T-helper 2 cell treated with Interferon-gamma antibody and Interleukin-4, amounts not matched to agents 100 ng/mL and 5 ng/mL, for 36 hours (primary cell): ENCODE results near the gene FOXK1. TPM values are rescaled to one million over a fixed set of nuclear protein-coding genes. Genes with fewer than 3 reads are reported as not detected.

Experiments used
- intact Hi-C: fragments of 100-400 bp; cut with micrococcal nuclease; formaldehyde crosslinking; loops from one replicate; pipeline ENCODE4 v1.15.1; 2023
- total RNA-seq: library from RNA; stranded (reverse); gene quantifications from 2 replicates; pipeline ENCODE4 v1.2.3, GENCODE V29; 2022

Gene FOXK1
- total RNA-seq, 1 donor from 2014 or later, result 32.8 TPM

DNA sequence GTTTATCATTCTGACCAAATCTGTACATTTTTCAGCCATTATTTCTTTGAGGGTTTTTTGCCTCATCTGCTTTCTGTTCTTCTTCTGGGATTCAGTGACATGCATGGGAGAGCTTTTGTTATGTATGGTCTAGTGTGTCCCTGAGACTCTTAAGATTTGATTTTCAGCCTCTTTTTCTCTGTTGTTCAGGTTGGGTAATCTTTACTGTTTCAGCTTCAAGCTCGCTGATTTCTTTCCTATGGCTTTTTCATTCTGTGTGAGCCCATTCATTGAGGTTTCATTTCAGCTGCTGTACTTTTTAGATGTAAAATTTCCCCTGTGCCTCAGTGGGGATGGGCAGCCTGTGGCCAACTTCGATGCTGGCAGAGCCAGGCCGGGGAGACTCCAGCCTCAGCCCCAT, 38.1 kb downstream of the FOXK1 start:
- intact Hi-C loops, result no loop called here

DNA sequence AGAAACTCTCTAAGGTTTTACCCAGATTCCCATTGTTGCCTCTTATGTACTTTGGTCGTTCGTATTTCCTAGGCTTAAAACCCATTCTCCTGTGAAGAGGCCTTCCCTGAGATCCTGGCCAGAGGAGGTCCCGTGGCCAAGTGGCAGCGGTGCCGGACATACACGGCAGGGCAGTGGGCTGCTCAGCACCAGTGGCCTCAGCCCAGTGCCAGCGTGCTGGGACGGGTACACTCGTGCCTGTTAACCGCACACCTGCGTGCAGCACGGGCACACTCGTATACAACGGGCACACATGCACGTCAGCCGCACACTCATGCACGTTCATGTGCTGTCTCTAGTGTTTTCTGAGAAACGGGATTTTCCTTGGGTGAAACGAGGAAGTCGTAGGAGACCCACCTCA, 40.2 kb downstream of the FOXK1 start:
- intact Hi-C loops, result no loop called here

DNA sequence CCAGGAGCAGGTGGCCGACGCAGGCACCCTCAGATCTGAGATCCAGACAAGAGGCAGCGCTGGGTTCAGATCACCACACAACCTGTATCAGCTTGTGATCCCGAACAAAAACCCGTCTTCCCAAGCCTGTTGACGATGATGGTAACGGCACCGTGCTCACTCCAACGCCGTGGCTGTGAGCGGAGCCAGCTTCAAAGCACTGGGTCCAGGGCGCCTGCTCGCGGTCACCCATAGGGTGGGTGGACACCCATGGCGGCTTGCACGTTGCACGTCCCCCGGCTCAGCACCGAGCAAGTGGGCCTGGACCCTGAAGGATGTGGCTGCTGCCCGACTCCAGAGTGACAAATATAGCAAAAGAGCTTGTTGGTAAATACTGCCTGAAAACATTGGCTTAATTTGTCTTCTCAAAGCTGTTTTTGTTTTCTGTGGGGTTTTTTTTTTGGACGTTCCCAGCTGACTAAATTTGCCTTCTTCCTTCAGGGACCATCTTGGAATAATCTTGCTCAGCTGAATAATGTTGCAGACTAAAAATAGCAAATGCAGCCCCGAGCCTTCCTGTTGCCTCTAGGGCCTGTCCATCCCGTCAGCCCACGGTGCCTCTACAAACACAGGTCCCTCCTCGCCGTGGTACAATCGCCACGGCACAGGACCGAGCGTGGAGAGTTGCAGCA, 41.0 kb downstream of the FOXK1 start:
- intact Hi-C loops, result no loop called here

DNA sequence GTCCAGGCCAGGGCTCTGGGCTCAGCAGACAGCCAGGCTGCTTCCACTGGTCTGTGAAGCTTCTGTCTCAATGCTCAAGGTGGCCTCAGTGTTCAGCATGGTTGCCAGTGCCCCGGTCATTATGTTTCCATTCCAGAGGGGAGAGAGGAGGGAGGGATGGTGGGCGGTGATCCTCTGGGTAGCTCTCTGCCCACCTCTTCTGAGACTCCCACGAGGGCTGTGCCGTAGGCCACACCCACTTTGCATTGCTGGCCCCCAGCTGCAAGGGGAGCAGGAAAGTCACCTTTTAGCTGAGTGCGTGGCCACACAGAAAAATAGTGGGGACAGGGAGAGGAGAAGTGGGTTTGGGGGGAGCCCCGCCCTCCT, 42.5 kb downstream of the FOXK1 start:
- intact Hi-C loops, result loop anchor here (1.0 kb wide), 1 partner anchor 20 kb away; no protein-coding TSS in a partner anchor

DNA sequence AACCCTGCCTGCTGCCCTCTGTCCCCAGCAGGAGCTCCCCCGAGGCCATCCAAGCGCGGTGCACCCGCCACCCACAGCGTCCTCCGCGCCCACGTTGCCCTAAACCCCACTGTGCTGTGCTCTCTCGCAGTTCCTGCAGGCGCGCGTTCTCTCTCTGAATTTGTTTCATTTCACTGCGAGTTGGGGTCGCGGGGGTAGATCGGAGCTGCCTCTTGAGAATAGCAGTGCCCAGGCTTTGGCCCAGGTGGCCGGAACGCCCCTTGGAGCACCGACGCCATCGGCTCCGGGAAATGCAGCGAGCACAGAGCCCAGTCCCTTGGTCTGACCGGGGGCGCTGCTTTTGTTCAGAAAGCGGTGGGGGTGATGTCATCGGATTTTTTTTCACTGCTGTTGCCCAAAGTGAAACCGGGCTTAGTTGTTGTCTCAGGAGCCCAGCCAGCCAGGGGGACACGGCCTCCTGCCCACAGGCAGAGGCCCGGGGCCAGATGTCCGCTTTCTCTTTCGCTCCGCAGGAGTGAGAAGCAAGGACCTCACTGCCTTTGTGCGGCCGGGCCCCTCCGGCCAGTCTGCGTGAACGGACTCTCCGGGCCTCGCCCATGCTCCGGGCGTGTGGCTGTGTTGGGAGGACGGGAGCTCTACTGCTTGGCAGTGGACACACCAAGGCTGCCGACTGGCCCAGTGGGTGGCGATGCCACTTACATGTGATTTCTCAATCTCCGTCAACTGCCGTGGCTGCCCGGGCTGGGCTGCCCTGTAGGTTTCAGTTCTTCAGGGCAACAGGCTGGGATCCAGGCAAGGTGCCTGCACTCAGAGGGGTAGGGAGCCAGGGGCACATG, 43.1 kb downstream of the FOXK1 start:
- intact Hi-C loops, result loop anchor here (1.0 kb wide), 1 partner anchor 19 kb away; no protein-coding TSS in a partner anchor

DNA sequence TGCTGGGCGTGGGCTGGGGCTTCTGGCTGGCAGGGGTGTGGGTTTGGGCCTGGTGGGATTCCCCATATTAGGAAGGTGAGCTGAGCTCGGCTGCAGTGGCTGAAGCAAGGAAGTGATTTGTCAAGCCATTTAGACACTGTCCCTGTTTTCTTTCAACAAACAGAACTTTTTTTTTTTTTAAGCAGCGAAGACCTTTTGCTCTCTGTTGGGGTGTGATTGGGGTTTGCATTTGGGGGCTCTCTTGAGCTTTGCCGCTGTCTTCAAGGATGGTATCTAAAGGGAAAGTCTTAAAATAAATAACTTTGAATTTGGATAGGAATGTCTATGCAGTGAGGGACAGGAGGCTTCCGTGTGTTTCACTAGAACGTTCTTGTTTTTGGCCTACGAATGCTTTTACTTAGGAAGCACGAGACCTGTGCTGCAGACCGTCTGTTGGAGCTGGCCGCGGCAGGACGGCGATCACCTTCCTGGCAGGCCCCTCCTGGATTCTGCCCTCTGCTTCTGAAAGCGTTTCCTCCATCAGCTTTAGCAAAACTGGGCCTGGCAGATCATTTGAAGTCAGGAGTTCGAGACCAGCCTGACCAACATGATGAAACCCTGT, 43.9 kb downstream of the FOXK1 start:
- intact Hi-C loops, result loop anchor here (1.0 kb wide), 1 partner anchor 18 kb away; no protein-coding TSS in a partner anchor

DNA sequence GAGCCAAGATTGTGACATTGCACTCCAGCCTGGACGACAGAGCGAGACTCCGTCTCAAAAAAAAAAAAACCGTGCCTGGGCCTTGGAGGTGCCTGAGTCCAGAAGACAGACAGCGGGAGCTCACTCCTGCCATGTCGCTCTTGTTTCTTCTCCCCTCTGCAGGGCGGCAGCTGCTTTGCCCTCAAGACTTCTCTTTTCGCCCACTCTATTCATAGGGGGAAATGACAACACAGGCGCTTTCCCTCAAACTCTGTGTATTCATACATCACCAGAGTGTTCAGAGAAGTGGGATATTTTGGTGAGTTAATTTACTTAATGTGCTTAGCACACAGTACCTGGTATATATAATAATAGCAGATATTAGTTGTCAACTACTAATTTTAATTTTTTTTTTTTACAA, 44.5 kb downstream of the FOXK1 start:
- intact Hi-C loops, result no loop called here

DNA sequence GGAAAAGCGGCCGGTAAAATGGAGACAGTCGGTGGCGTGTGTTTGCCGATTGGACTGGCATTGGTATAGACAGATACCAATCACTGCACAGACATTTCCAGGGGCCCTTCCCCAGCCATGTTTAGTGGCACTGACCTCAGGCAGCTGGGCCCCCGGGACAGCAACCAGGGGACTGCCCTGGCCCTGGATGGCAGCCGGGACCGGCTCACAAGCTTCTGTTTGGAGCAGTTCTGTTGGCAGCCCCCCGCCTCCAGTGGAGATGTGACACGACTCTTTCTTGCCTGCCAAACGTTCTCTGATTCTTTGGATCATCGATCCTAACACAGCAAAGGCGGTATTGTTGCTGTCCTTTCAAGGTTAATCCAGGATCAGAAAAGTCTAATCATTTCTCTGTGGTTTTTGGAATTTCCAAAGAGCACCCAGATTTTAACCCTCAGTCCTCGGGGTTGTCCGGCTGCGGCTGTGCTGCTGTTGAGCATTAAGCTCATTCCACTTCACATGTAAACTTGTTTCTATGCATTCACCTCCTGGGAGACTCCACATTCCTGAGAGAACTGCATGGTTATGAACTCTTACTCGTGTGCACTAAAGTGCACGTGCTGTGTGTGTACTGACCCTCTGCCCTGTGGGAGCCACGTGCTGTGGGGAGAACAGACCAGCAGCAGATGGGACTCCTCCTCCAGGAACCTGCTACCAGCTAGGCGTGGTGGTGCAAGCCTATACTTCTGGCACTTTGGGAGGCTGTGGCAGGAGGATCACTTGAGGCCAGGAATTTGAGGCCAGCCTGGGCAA, 46.0 kb downstream of the FOXK1 start:
- intact Hi-C loops, result no loop called here

DNA sequence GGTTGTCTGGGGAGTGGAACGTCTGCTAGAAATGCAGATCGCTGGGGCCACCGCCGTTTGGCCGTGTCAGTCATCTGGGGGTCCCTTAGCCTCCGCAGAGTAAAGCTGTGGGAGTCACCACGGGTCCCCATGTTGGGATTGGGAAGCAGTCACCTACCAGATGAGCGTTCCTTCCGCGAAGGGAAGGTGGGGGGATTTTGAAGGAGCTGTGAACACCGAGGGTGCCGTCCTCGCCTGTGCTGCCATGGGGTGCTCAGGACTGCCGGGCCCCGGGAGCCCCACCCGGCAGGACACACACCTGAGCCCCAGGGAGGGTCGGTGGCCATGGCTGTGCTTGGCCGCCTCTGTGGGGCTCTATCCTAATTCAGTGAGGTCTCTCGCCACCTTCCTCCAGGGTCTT, 47.2 kb downstream of the FOXK1 start:
- intact Hi-C loops, result no loop called here

DNA sequence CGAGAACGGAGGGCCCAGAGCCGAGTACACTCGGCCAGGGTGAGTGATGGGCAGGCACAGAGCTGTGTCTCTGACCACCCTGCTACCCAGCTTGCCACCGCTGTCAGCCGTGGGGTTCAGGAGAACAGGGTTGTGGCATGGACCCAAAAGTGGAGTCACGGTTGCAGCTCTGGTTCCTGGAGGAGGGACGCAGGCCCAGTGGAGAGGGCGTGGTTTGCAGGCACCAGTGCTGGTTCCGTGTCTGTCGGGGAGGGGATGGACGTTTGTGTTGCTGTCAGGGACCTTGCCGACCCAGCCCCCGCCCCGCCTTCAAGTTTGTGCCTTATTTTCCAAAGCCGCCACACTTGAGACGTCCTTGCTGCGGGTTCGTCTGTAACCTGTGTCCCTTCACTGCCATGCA, 48.2 kb downstream of the FOXK1 start:
- intact Hi-C loops, result no loop called here

DNA sequence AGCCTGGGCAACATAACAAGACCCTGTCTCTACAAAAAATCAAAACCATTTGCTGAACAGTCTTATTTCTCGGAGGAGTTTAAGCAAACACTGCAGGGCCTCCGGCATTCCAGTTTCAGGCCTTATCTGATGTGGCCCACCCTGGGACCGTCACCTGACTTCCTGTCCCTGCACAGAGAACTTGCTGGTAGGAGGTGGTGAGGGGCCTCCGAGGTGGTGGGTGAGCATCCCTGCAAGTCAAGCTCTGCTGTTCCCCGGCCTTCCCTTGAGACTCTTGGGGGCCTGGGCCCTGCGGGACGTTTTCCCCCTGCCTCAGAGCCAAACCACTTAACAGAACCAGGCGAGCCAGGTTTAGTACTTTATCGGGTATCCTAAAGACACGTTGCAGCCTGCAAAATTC, 48.9 kb downstream of the FOXK1 start:
- intact Hi-C loops, result no loop called here

DNA sequence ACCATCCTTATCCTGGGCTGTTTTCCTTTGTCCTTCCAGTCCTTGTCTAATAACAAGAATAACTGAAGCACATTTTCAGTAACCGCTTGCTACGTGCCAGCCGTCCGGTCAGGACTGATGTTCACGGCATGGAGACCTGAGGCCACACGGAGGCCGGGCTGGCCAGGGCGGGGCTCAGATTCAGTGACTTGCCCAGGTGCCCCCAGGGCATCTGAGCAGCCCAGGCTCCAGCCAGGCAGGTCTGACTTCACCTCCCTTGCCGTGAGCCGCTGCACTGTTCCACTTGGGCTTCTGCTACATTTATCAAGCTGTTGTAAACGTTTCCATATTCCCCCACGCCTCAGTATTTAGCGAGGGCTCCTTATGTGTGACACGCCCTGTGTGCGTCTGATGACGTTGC, 49.7 kb downstream of the FOXK1 start:
- intact Hi-C loops, result no loop called here

DNA sequence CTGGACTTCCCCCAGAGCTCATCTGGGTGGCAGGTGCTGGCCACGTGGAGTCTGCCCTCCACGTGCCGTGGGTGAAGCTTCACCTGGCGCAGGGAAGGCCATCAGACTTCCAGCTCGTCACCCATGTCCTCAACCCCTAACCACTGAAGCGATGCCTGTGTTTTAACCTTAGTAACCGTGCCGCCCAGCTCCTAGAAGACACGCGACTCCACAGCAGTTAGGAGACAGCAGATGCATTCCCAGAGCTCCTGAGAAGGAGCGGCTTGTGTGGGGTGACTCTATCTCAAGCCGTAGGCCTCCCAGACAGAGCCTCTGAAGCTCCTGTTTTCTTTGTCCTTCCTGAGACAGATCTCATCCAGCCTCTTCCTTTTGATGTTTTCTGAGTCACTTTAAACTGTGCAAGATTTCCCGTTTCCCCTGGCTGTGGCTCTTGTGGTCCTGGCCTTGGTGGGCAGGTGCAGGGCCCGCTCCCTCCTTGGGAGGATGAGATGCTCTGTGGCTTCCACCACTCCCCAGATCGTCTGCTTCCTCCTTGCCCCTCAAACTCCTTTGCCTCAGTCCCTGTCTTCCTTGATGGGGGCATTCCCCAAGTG, 51.9 kb downstream of the FOXK1 start:
- intact Hi-C loops, result loop anchor here (2.0 kb wide), 1 partner anchor 41 kb away; no protein-coding TSS in a partner anchor

DNA sequence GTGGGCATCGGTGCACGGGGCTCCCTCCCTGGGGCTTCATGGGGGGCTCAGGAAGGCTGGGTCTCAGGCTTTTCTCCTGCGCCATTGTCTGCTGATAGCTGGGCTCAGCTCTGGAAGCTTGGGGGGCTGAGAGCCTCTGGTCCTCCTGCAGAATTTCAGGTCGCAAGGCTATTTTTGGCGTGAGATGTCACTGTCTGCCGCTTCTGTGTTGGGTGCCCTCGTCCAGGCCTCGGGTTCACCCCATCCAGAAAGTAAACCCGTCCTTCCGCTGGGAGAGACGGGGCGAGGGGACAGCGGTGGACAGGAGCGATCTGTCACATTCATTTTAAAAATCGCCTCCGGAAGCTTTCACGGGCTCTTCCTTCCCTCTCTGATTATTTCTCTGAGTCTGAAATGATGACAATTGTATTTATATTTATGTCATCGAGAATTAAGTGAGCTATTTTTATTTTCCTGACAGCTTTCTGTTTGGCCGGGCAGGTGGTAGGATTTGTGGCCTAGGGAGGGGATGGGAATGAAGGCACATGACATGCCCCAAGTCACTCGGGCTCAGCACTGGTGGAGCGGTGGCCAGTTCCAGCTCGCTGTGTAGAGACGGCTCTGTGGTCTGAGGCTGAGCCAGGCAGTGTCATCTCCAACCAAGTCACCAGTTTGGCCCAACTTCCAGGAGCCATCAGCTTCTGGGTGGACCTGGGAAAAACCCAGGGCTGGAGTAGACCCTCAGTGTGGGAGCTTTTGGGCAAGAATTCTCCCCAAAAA, 52.7 kb downstream of the FOXK1 start:
- intact Hi-C loops, result loop anchor here (2.0 kb wide), 1 partner anchor 42 kb away; no protein-coding TSS in a partner anchor

DNA sequence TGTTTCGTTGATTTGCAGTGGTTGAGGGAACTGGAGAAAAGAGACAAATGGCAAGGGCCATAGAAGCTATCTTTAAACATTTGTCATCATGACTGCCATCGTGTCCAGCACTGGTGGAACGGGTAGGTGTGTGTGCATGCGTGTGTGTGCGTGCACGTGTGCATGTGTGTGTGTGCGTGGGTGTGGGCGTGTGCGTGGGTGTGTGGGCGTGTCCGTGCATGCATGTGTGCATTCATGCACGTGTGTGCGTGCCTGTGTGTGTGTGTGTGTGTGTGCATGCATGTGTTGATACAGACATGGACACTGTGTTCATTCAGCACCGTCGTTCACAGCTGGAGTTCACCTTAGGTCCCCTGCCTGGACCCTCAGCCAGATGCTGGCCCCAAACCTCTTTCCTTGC, 55.2 kb downstream of the FOXK1 start:
- intact Hi-C loops, result no loop called here

DNA sequence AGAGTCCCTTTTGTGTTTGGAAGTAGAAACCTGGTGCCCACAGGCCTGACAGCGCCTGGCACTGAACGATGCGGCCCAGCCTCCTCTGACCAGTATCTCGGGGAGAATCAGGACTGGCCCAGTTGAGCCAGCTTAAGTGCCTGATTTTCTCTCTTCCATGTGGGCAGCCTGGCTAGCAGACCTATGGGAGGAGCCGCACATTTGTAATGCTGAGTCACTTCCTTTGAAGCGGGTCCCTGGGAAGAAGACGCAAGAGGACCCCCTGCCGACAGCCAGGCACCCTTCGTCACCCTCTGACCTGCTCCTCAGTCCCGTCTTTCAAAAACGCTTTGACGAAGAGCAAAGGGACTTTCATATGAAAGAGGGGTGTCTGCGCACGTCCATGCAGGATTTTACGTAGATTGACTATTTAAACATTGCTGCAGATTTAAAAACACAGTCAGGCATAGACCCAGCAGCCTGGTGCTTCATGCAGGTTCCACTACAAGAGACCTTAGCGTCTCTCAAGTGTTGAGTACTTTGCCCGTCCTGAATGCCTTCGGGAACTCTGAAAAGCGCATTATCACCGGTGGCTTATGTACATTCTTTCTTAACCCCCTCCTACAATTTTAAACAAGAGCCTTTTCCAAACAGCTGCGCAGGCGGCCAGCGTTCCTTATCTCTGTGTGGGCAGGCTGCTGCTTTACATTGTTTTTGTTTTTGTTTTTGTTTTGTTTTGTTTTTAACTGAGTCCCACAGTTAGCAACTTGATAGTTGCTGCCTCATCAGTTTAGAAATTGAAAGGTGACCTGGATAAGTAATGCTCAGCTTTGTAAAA, 56.8 kb downstream of the FOXK1 start:
- intact Hi-C loops, result loop anchor here (1.0 kb wide), 1 partner anchor 7 kb away; no protein-coding TSS in a partner anchor

DNA sequence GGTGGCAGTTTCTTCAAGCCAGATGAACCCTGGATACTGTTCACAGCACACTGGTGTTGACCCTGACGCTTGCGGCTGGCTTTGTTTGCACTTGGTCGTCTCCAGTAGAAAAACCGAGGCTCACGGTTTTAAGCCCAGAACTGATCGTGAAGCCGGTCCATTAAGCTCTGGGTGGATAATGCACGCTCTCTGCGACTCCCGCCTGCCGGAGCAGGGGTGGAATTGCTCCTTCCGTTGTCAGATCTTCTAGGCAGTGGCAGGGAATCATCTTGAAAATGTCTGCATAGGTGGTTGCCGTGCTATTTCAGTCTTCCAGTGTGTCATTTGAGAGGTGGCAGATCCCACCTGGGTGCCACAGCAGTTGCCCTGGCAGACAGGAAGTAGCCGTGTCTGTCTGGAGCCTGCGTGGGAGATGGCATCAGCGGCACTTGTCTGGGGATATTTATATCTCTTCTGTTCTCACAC, 57.5 kb downstream of the FOXK1 start:
- intact Hi-C loops, result no loop called here

DNA sequence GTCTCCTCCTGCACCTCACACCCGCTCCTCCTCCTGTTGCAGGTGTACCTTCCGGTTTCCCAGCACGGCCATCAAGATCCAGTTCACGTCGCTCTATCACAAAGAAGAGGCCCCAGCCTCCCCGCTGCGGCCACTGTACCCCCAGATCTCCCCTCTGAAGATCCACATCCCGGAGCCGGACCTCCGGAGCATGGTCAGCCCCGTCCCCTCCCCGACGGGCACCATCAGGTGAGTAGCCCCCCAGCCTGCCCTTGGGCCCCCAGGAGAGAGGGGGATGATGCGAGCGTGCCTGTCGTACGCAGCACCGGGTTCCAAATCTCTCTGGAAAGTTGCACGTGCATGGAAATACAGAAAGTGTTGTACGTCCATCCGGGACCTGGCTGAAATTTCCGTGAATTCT, 58.7 kb downstream of the FOXK1 start:
- intact Hi-C loops, result no loop called here

DNA sequence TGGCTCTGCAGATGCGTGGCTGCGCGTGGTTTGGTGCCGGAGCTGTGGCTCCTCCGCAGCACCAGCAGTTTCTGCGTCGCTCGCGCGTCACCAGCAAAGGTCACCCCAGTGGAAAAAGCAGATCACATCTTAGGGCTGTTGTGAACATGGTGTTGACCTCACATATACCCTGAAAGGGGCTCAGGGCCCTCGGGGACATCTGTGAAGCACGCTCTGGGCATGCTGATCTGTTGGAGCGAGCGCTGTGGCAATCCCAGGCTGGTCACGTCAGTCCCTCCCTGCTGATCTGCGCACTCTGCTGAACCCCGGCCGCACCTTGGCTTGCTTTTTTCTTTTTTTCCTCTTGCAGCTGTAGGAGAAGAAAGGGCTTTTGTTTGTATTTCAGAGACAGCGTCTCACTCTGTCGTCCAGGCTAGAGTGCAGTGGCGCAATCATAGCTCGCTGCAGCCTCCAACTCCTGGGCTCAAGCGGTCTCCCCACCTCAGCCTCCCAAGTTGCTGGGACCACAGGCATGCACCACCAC, 60.0 kb downstream of the FOXK1 start:
- intact Hi-C loops, result no loop called here
